PC-3 (cell line): Measurements from ENCODE around the gene HSPB9. TPM values are rescaled to one million over a fixed set of nuclear protein-coding genes. Genes with fewer than 3 reads are reported as not detected.

ENCODE experiments used
- ATAC-seq: fragments of 200-7000 bp; cut with Tn5 transposase; 2 replicates; pipeline ENCODE4 v1.9.1; 2020; ENCODE audit warnings: mild to moderate bottlenecking, moderate library complexity
- BruUV-seq: library from RNA; stranded (reverse); fragments of 400-500 nt; replicated peaks from 2 replicates; lab custom pipeline; 2021; lab: Mats Ljungman, UMichigan
- CTCF ChIA-PET: fragments of 300-600 bp; sonication (Branson Sonifier 250); formaldehyde crosslinking; loops from one replicate; lab custom pipeline; 2022; ENCODE audit warnings: antibody characterized with exemption; lab: Charles Lee
- POLR2A ChIA-PET: fragments of 300-600 bp; sonication (Branson Sonifier 250); formaldehyde crosslinking; loops from one replicate; lab custom pipeline; 2022; ENCODE audit warnings: antibody characterized with exemption; ENCODE audit not compliant: unreplicated experiment; lab: Charles Lee
- DNase-seq: peaks from one replicate; pipeline ENCODE4 v3.0.0-alpha.2; 2015
- H2AFZ ChIP-seq: fragments of 300-600 bp; sonication (generic); 2 replicates; pipeline ENCODE4 v1.6.0; 2016; ENCODE audit warnings: antibody characterized with exemption, low read length
- H3F3A ChIP-seq: fragments of 300-600 bp; sonication (generic); one replicate; pipeline ENCODE4 v1.6.0; 2017; ENCODE audit warnings: antibody characterized with exemption, low read length, control low read depth, mild to moderate bottlenecking; ENCODE audit not compliant: unreplicated experiment
- H3K27ac ChIP-seq: fragments of 300-600 bp; sonication (generic); 2 replicates; pipeline ENCODE4 v1.5.1; 2016; ENCODE audit warnings: mild to moderate bottlenecking, low read length
- H3K27me3 ChIP-seq: fragments of 300-600 bp; sonication (generic); 2 replicates; pipeline ENCODE4 v1.6.1; 2016; ENCODE audit warnings: low read length, mixed read lengths
- H3K36me3 ChIP-seq: fragments of 300-600 bp; sonication (generic); 2 replicates; pipeline ENCODE4 v1.6.1; 2016; ENCODE audit warnings: low read depth, mixed run types, low read length, mixed read lengths
- H3K4me1 ChIP-seq: fragments of 300-600 bp; sonication (generic); 2 replicates; pipeline ENCODE4 v1.5.1; 2016; ENCODE audit warnings: low read length; ENCODE audit not compliant: insufficient read depth
- H3K4me2 ChIP-seq: fragments of 300-600 bp; sonication (generic); 2 replicates; pipeline ENCODE4 v1.6.0; 2016; ENCODE audit warnings: low read length
- H3K4me3 ChIP-seq: fragments of 300-600 bp; sonication (generic); 2 replicates; pipeline ENCODE4 v1.5.1; 2016; ENCODE audit warnings: mild to moderate bottlenecking, low read length, mixed read lengths
- H3K79me2 ChIP-seq: fragments of 300-600 bp; sonication (generic); 2 replicates; pipeline ENCODE4 v1.6.1; 2017; ENCODE audit warnings: low read length, mixed read lengths
- H3K9ac ChIP-seq: fragments of 300-600 bp; sonication (generic); 2 replicates; pipeline ENCODE4 v1.6.0; 2016; ENCODE audit warnings: mild to moderate bottlenecking, low read length
- H3K9me2 ChIP-seq: fragments of 300-600 bp; sonication (generic); replicated peaks from 2 replicates; pipeline ENCODE4 v1.6.1; 2016; ENCODE audit warnings: mixed run types, low read length, mixed read lengths
- H3K9me3 ChIP-seq: fragments of 300-600 bp; sonication (generic); 2 replicates; pipeline ENCODE4 v1.6.1; 2016; ENCODE audit warnings: low read length, mixed read lengths
- H4K20me1 ChIP-seq: fragments of 300-600 bp; sonication (generic); 2 replicates; pipeline ENCODE4 v1.6.1; 2016; ENCODE audit warnings: low read length, mixed read lengths
- CTCF ChIP-seq: fragments of 300-600 bp; sonication (generic); conservative IDR thresholded peaks from 2 replicates; pipeline ENCODE4 v1.5.1; 2017; ENCODE audit warnings: antibody characterized with exemption, low read depth, mild to moderate bottlenecking, low read length
- EZH2 ChIP-seq: fragments of 300-600 bp; sonication (generic); IDR thresholded peaks from one replicate; pipeline ENCODE4 v1.6.1; 2017; ENCODE audit warnings: antibody characterized with exemption, mild to moderate bottlenecking, low read length; ENCODE audit not compliant: unreplicated experiment
- EZH2phosphoT487 ChIP-seq: fragments of 300-600 bp; sonication (generic); IDR thresholded peaks from 2 replicates; pipeline ENCODE4 v1.6.1; 2018; ENCODE audit warnings: mild to moderate bottlenecking, antibody characterized with exemption, low read length, borderline replicate concordance
- intact Hi-C: fragments of 100-400 bp; cut with micrococcal nuclease; formaldehyde crosslinking; loops from 2 replicates; pipeline ENCODE4 v1.9.0; 2023
- total RNA-seq: library from RNA; depleted of rRNA; stranded (reverse); fragments of >200 nt; gene quantifications from 2 replicates; pipeline ENCODE4 v1.2.3, GENCODE V29; 2014

The HSPB9 gene
- total RNA-seq, 1 experiment from 2014 or later = not detected

- CTCF ChIA-PET = no interaction called here
- no TSS peak for BruUV-seq
- no peak for TF ChIP-seq EZH2phosphoT487
- TF ChIP-seq CTCF = no peak
- no peak for TF ChIP-seq EZH2
Observed at GRCh38 chr17:42090964-42091790, 31.4 kb upstream of the HSPB9 start.

GRCh38 chr17:42092939-42093338 lies 29.7 kb upstream of the HSPB9 start:
- intact Hi-C loops = no loop called here
- H2AFZ ChIP-seq = no peak overlapping the region
- H4K20me1 ChIP-seq = no peaks in the 10 kb centered on the region
- H3F3A ChIP-seq = no peaks in the 10 kb centered on the region
- no peaks in the 10 kb centered on the region for H3K27me3 ChIP-seq
- DNase-seq = no peak
- H3K9ac ChIP-seq = no peak overlapping the region
- CTCF ChIA-PET = no interaction called here
- no peak overlapping the region for H3K27ac ChIP-seq
- BruUV-seq = no TSS peak
- H3K4me3 ChIP-seq = no peak overlapping the region
- H3K36me3 ChIP-seq = no peaks in the 10 kb centered on the region
- ATAC-seq = no peak
- no peaks in the 10 kb centered on the region for H3K79me2 ChIP-seq
- TF ChIP-seq EZH2 (no peak), CTCF (no peak), EZH2phosphoT487 (no peak)
- no peaks in the 10 kb centered on the region for H3K9me2 ChIP-seq
- H3K9me3 ChIP-seq = no peaks in the 10 kb centered on the region
- no peaks in the 10 kb centered on the region for H3K4me1 ChIP-seq
- no peak overlapping the region for H3K4me2 ChIP-seq
- POLR2A ChIA-PET = no interaction called here

More at GRCh38 chr17:42090964-42091790, 31.4 kb upstream of the HSPB9 start:
- intact Hi-C loops = no loop called here
- Histone ChIP-seq H3K27ac (no peak overlapping the region), H3K4me2 (no peak overlapping the region), H3K79me2 (no peaks in the 10 kb centered on the region), H3K4me3 (no peak overlapping the region), H3K27me3 (no peaks in the 10 kb centered on the region), H2AFZ (no peak overlapping the region), H3K36me3 (no peaks in the 10 kb centered on the region), H3K9ac (no peak overlapping the region), H3F3A (no peaks in the 10 kb centered on the region), H3K4me1 (no peaks in the 10 kb centered on the region), H3K9me2 (no peaks in the 10 kb centered on the region), H3K9me3 (no peaks in the 10 kb centered on the region), H4K20me1 (no peaks in the 10 kb centered on the region)
- DNase-seq (no peak), ATAC-seq (no peak)
- POLR2A ChIA-PET = no interaction called here

- Histone ChIP-seq H3K9ac (no peak overlapping the region), H3K9me2 (no peaks in the 10 kb centered on the region), H3F3A (no peaks in the 10 kb centered on the region), H3K27ac (no peak overlapping the region), H4K20me1 (no peaks in the 10 kb centered on the region), H3K4me3 (no peak overlapping the region), H3K79me2 (no peaks in the 10 kb centered on the region), H2AFZ (no peak overlapping the region), H3K36me3 (no peaks in the 10 kb centered on the region), H3K4me2 (no peak overlapping the region), H3K27me3 (no peaks in the 10 kb centered on the region), H3K9me3 (no peaks in the 10 kb centered on the region), H3K4me1 (no peaks in the 10 kb centered on the region)
- intact Hi-C loops = no loop called here
- ATAC-seq = no peak
- ChIA-PET CTCF (no interaction called here), POLR2A (no interaction called here)
- DNase-seq = no peak
- no TSS peak for BruUV-seq
- TF ChIP-seq EZH2phosphoT487 = no peak
- TF ChIP-seq CTCF = no peak
- no peak for TF ChIP-seq EZH2
Observed at GRCh38 chr17:42094375-42095069, 28.1 kb upstream of the HSPB9 start.
